Smooth muscle cell (in vitro differentiated cells): ENCODE data around the gene CENPO. TPM values are rescaled to one million over a fixed set of nuclear protein-coding genes. Genes with fewer than 3 reads are reported as not detected.

ENCODE experiments used
- DNase-seq: peaks from one replicate; lab custom pipeline; 2025; ENCODE audit not compliant: unreplicated experiment; lab: John Stamatoyannopoulos, UW
- H2AFZ ChIP-seq: fragments of 200-600 bp; sonication (generic); 2 replicates; pipeline ENCODE4 v1.6.0; 2016; ENCODE audit warnings: antibody characterized with exemption, low read depth, mild to moderate bottlenecking
- H3F3A ChIP-seq: fragments of 200-600 bp; sonication (generic); 2 replicates; pipeline ENCODE4 v1.6.0; 2017; ENCODE audit warnings: antibody characterized with exemption, low read depth
- H3K27ac ChIP-seq: fragments of 200-600 bp; sonication (generic); 2 replicates; pipeline ENCODE4 v1.5.1; 2016; ENCODE audit warnings: low read depth, mild to moderate bottlenecking
- H3K27me3 ChIP-seq: fragments of 200-600 bp; sonication (generic); 2 replicates; pipeline ENCODE4 v1.6.1; 2016; ENCODE audit warnings: low read depth, mild to moderate bottlenecking
- H3K36me3 ChIP-seq: fragments of 200-600 bp; sonication (generic); 2 replicates; pipeline ENCODE4 v1.5.1; 2016; ENCODE audit warnings: low read depth
- H3K4me1 ChIP-seq: fragments of 200-600 bp; sonication (generic); 2 replicates; pipeline ENCODE4 v1.5.1; 2016; ENCODE audit warnings: low read depth
- H3K4me2 ChIP-seq: fragments of 200-600 bp; sonication (generic); 2 replicates; pipeline ENCODE4 v1.6.0; 2016; ENCODE audit warnings: mild to moderate bottlenecking
- H3K4me3 ChIP-seq: fragments of 200-600 bp; sonication (generic); 2 replicates; pipeline ENCODE4 v1.5.1; 2016; ENCODE audit warnings: mild to moderate bottlenecking
- H3K79me2 ChIP-seq: fragments of 200-600 bp; sonication (generic); 2 replicates; pipeline ENCODE4 v1.6.0; 2016; ENCODE audit warnings: low read depth, mild to moderate bottlenecking
- H3K9ac ChIP-seq: fragments of 200-600 bp; sonication (generic); 2 replicates; pipeline ENCODE4 v1.6.0; 2016; ENCODE audit warnings: low read depth
- H3K9me3 ChIP-seq: fragments of 200-600 bp; sonication (generic); replicated peaks from 2 replicates; pipeline ENCODE4 v1.5.1; 2016; ENCODE audit warnings: low read depth
- H4K20me1 ChIP-seq: fragments of 200-600 bp; sonication (generic); 2 replicates; pipeline ENCODE4 v1.6.0; 2016; ENCODE audit warnings: low read depth
- WGBS: methylation state at CpG from one replicate; pipeline ENCODE4 v1.1.7; 2016; ENCODE audit warnings: low lambda C conversion rate; 5-methylcytosine and 5-hydroxymethylcytosine counted together
- polyA plus RNA-seq: library from polyadenylated mRNA; unstranded; fragments of >200 nt; fragmentation: Nextera tagmentation; extraction: Ambion mirVana; gene quantifications from 2 replicates; pipeline ENCODE4 v1.2.1, GENCODE V29; 2016
- total RNA-seq: library from RNA; depleted of rRNA; stranded (reverse); fragments of >200 nt; gene quantifications from 2 replicates; pipeline ENCODE4 v1.2.3, GENCODE V29; 2014
- TF ChIP-seq, protein P1 (sequence below): fragments of 200-600 bp; sonication (generic); IDR thresholded peaks from 2 replicates; pipeline ENCODE4 v1.5.1; 2017; ENCODE audit warnings: borderline replicate concordance, mild to moderate bottlenecking, antibody characterized with exemption; ENCODE audit not compliant: insufficient read depth, poor library complexity, severe bottlenecking

CENPO gene
- total and polyA plus RNA-seq, 2 experiments from 2014 or later, result 14.1 to 15.3 TPM

- H3F3A ChIP-seq, result no peaks in the 10 kb centered on the region
- peaks cover 56% of the 10 kb centered on the region for H3K79me2 ChIP-seq
- no peaks in the 10 kb centered on the region for H4K20me1 ChIP-seq
- DNase-seq, result no peak
- H2AFZ ChIP-seq, result no peak overlapping the region
- no peaks in the 10 kb centered on the region for H3K27me3 ChIP-seq
- H3K27ac ChIP-seq, result no peak overlapping the region
- no peaks in the 10 kb centered on the region for H3K4me1 ChIP-seq
- TF ChIP-seq, protein P1, sequence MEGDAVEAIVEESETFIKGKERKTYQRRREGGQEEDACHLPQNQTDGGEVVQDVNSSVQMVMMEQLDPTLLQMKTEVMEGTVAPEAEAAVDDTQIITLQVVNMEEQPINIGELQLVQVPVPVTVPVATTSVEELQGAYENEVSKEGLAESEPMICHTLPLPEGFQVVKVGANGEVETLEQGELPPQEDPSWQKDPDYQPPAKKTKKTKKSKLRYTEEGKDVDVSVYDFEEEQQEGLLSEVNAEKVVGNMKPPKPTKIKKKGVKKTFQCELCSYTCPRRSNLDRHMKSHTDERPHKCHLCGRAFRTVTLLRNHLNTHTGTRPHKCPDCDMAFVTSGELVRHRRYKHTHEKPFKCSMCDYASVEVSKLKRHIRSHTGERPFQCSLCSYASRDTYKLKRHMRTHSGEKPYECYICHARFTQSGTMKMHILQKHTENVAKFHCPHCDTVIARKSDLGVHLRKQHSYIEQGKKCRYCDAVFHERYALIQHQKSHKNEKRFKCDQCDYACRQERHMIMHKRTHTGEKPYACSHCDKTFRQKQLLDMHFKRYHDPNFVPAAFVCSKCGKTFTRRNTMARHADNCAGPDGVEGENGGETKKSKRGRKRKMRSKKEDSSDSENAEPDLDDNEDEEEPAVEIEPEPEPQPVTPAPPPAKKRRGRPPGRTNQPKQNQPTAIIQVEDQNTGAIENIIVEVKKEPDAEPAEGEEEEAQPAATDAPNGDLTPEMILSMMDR, result no peak
- H3K36me3 ChIP-seq, result no peaks in the 10 kb centered on the region
- no peak overlapping the region for H3K9ac ChIP-seq
- no peak overlapping the region for H3K4me3 ChIP-seq
- H3K9me3 ChIP-seq, result no peaks in the 10 kb centered on the region
- H3K4me2 ChIP-seq, result no peak overlapping the region
Measured at GRCh38 chr2:24806661-24807036, 13.4 kb downstream of the CENPO start.

- Histone ChIP-seq H3K9me3 (no peaks in the 10 kb centered on the region), H3K27me3 (no peaks in the 10 kb centered on the region), H4K20me1 (no peaks in the 10 kb centered on the region), H3K9ac (no peak overlapping the region), H3K36me3 (no peaks in the 10 kb centered on the region), H3K4me1 (no peaks in the 10 kb centered on the region), H3K79me2 (peaks cover 67% of the 10 kb centered on the region), H3K27ac (no peak overlapping the region), H3K4me3 (no peak overlapping the region), H3F3A (no peaks in the 10 kb centered on the region), H2AFZ (no peak overlapping the region), H3K4me2 (no peak overlapping the region)
- no peak for DNase-seq
- 98% methylated on average over 4 of the region's 4 CpGs for WGBS
- TF ChIP-seq, protein P1, result no peak
Measured at GRCh38 chr2:24809316-24810007, 16.2 kb downstream of the CENPO start.

DNA sequence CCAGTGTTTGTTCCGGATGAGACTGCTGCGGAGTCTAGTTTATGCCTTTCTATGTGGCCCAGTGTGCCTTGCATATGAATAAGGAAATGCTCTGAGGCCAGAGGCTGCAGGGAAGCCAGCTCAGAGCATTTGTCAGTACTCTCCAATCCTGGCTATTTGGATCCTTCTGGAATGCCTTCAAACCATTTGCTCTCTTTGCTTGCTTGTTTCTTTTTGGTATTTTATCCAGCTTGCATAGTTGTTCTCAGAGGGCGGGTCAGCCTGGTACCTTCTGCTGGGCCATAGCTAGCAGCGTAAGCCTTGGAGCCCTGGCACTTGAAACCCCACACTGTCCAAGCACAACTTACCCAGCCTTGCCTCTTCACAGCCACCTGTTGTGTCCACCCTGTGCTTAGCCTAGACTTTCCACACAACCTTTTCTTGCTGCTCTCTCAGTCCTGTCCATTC is 20.5 kb downstream of the CENPO start:
- DNase-seq, result no peak
- H3K79me2 ChIP-seq, result peaks cover 40% of the 10 kb centered on the region

More for the DNA sequence above, 20.5 kb downstream of the CENPO start:
- H3F3A ChIP-seq, result peaks cover 9% of the 10 kb centered on the region
- no peaks in the 10 kb centered on the region for H4K20me1 ChIP-seq
- no peaks in the 10 kb centered on the region for H3K27me3 ChIP-seq
- TF ChIP-seq, protein P1, result no peak
- H3K4me1 ChIP-seq, result no peaks in the 10 kb centered on the region
- no peaks in the 10 kb centered on the region for H3K36me3 ChIP-seq
- H2AFZ ChIP-seq, result no peak overlapping the region
- no peak overlapping the region for H3K4me3 ChIP-seq
- no peak overlapping the region for H3K9ac ChIP-seq
- no peaks in the 10 kb centered on the region for H3K9me3 ChIP-seq
- no peak overlapping the region for H3K4me2 ChIP-seq
- no peak overlapping the region for H3K27ac ChIP-seq
- WGBS, result 97% methylated on average over 4 of the region's 4 CpGs
